GM19193 (cell line): ENCODE data around the gene CFP.

Source experiments
- POLR2A ChIP-seq: IDR thresholded peaks from 4 replicates; pipeline ENCODE4 v1.6.1; 2011; ENCODE audit not compliant: insufficient read depth, insufficient read length; ENCODE audit errors: extremely low read depth

Gene CFP

GRCh38 chrX:47587091-47587891, 42.4 kb downstream of the CFP start:
- no peak for TF ChIP-seq POLR2A

- TF ChIP-seq POLR2A, result no peak
Measured at GRCh38 chrX:47586043-47586787, 43.5 kb downstream of the CFP start.

- TF ChIP-seq POLR2A, result no peak
Measured at GRCh38 chrX:47585273-47585672, 44.5 kb downstream of the CFP start.

- no peak for TF ChIP-seq POLR2A
Measured at GRCh38 chrX:47584714-47585113, 45.0 kb downstream of the CFP start.

GRCh38 chrX:47583240-47583861, 46.4 kb downstream of the CFP start:
- TF ChIP-seq POLR2A, result no peak

- TF ChIP-seq POLR2A, result peak; percentile 56
Measured at GRCh38 chrX:47581731-47582647, 47.7 kb downstream of the CFP start, which contains the start of gene TIMP1. TIMP1 (plus strand) TSS chrX:47582436; CDS start chrX:47583416, 980 bp downstream.

GRCh38 chrX:47579537-47579936, 50.2 kb downstream of the CFP start:
- no peak for TF ChIP-seq POLR2A

GRCh38 chrX:47578692-47579091, 51.0 kb downstream of the CFP start:
- no peak for TF ChIP-seq POLR2A

- no peak for TF ChIP-seq POLR2A
Measured at GRCh38 chrX:47577901-47578300, 51.8 kb downstream of the CFP start.

- TF ChIP-seq POLR2A, result no peak
Measured at GRCh38 chrX:47577424-47577823, 52.3 kb downstream of the CFP start.

GRCh38 chrX:47576021-47576898, 53.5 kb downstream of the CFP start:
- no peak for TF ChIP-seq POLR2A

- TF ChIP-seq POLR2A, result no peak
Measured at GRCh38 chrX:47574547-47575301, 55.0 kb downstream of the CFP start.

- no peak for TF ChIP-seq POLR2A
Measured at GRCh38 chrX:47574076-47574546, 55.6 kb downstream of the CFP start.
